ENCODE measurements around the gene BMPR2. TPM values are rescaled to one million over a fixed set of nuclear protein-coding genes. Genes with fewer than 3 reads are reported as not detected.

The BMPR2 gene
- total and polyA plus RNA-seq, 2 donors from 2014 or later, result 12.5 to 66.9 TPM

DNA sequence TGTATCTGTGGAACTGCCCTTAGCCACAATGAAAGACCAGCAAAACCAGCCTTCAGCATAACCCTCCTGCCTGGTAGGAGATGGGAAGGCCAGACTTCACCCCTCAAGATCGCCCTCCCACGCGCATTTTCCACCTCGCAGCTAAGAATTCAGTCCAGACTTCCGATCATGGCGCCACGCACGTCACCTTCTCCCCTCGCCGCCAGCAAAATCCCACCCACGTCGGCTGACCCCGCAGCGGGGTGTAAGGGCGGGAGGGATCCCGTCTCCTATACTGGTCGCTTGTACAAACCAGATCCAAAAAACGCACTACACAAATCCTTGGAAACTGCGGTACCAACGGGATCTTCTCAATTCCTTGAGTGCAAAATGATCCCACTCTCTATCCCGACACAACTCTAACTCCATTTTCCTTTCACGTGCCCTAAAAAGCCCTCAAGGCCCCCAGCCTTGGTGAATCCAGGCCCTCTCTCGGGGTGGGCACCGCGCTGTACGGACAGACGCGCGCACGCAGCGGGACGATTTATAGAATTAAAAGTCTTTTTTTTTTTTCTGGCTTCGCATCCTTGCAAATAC lies 1.0 kb upstream of the BMPR2 start:
- H3K9ac ChIP-seq (ENCODE audit: low read length in 3 of 3), result peak overlapping the region; percentile 85 to 98 (median 89)
- TF ChIP-seq, protein P1, sequence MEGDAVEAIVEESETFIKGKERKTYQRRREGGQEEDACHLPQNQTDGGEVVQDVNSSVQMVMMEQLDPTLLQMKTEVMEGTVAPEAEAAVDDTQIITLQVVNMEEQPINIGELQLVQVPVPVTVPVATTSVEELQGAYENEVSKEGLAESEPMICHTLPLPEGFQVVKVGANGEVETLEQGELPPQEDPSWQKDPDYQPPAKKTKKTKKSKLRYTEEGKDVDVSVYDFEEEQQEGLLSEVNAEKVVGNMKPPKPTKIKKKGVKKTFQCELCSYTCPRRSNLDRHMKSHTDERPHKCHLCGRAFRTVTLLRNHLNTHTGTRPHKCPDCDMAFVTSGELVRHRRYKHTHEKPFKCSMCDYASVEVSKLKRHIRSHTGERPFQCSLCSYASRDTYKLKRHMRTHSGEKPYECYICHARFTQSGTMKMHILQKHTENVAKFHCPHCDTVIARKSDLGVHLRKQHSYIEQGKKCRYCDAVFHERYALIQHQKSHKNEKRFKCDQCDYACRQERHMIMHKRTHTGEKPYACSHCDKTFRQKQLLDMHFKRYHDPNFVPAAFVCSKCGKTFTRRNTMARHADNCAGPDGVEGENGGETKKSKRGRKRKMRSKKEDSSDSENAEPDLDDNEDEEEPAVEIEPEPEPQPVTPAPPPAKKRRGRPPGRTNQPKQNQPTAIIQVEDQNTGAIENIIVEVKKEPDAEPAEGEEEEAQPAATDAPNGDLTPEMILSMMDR (IDR thresholded peaks at IDR 0.05; ENCODE audit: borderline replicate concordance, extremely low read depth, insufficient read depth), result no peak
- H3K4me1 ChIP-seq (ENCODE audit: control insufficient read depth in 2 of 3, insufficient read depth in 2 of 3, low read depth in 1 of 3, low read length in 3 of 3), result peaks cover 0 to 5% (median 0%) of the 10 kb centered on the region in 3 donors
- H3K27ac ChIP-seq (ENCODE audit: low read depth in 2 of 2, low read length in 2 of 2), result peak overlapping the region; percentile 86 to 97
- no peaks in the 10 kb centered on the region for H3K36me3 ChIP-seq (ENCODE audit: control insufficient read depth in 2 of 3, insufficient read depth in 3 of 3, low read length in 3 of 3)
- FAIRE-seq (no peak), DNase-seq (peak; percentile 85 to 94 (median 88))
- peak overlapping the region; percentile 85 to 91 (median 90) for H3K4me3 ChIP-seq (ENCODE audit: low read length in 3 of 3)
- H3K27me3 ChIP-seq (ENCODE audit: control insufficient read depth, insufficient read depth, low read length), result no peaks in the 10 kb centered on the region
- no peaks in the 10 kb centered on the region for H3K9me3 ChIP-seq (ENCODE audit: control insufficient read depth in 2 of 3, insufficient read depth in 1 of 3, low read length in 3 of 3)
- intact Hi-C loops (cut with DNase I), result no loop called here

DNA sequence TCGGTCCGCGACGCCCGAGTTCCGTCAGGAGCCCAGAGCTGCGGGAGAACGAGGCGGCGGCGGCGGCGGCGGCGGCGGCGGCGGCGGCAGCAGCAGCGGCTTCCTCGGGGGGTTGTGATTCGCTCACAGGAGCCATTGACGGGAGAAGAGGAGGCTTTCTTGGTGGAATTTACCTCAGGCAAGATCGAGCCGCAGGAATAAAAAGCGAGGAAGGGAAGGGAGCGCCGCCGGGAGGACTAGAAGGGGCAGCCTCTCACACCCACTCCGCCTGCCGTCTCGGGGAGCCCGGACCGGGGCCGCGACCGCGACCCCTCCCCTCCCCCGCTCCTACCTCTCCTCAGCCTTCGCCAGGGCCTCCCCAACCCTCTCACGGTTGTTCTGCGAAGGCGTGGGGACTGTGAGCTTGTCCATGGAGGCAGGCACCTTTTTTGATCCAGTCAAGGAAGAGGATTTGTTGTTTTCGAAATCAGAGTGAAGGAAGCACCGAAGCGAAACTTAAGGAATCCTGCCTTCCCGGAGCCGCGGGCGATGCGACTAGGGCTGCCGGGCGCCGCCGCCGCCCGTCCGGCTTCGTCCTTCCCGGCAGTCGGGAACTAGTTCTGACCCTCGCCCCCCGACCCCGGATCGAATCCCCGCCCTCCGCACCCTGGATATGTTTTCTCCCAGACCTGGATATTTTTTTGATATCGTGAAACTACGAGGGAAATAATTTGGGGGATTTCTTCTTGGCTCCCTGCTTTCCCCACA lies 506 bp downstream of the BMPR2 start:
- Histone ChIP-seq H3K4me1 (ENCODE audit: control insufficient read depth in 2 of 3, insufficient read depth in 2 of 3, low read depth in 1 of 3, low read length in 3 of 3) (peaks cover 0 to 12% (median 0%) of the 10 kb centered on the region in 3 donors), H3K9me3 (ENCODE audit: control insufficient read depth in 2 of 3, insufficient read depth in 1 of 3, low read length in 3 of 3) (no peaks in the 10 kb centered on the region), H3K27me3 (ENCODE audit: control insufficient read depth, insufficient read depth, low read length) (no peaks in the 10 kb centered on the region), H3K9ac (ENCODE audit: low read length in 3 of 3) (peak overlapping the region; percentile 43 to 81 (median 52)), H3K27ac (ENCODE audit: low read depth in 2 of 2, low read length in 2 of 2) (peak overlapping the region; percentile 93 to 97), H3K36me3 (ENCODE audit: control insufficient read depth in 2 of 3, insufficient read depth in 3 of 3, low read length in 3 of 3) (no peaks in the 10 kb centered on the region), H3K4me3 (ENCODE audit: low read length in 3 of 3) (peak overlapping the region; percentile 81 to 96 (median 91))
- DNase-seq, result peak; percentile 64 to 86 (median 80)
- FAIRE-seq, result no peak
- intact Hi-C loops (cut with DNase I), result no loop called here
- TF ChIP-seq, protein P1 (IDR thresholded peaks at IDR 0.05; ENCODE audit: borderline replicate concordance, extremely low read depth, insufficient read depth), result no peak

DNA sequence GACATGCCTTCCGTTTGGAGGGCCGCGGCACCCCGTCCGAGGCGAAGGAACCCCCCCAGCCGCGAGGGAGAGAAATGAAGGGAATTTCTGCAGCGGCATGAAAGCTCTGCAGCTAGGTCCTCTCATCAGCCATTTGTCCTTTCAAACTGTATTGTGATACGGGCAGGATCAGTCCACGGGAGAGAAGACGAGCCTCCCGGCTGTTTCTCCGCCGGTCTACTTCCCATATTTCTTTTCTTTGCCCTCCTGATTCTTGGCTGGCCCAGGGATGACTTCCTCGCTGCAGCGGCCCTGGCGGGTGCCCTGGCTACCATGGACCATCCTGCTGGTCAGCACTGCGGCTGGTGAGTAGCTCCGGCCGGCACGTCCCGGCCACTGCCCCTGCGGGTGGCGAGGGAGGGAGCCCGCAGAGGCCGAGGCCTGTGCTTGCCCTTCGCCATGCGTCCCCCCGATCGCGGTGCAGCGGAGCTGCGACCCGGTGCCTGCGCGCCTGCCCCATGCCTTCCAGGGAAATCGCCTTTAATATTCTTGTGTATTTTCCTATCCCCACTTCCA lies 1.2 kb downstream of the BMPR2 start:
- TF ChIP-seq, protein P1 (IDR thresholded peaks at IDR 0.05; ENCODE audit: borderline replicate concordance, extremely low read depth, insufficient read depth), result no peak
- no peak for FAIRE-seq
- H3K4me1 ChIP-seq (ENCODE audit: control insufficient read depth in 2 of 3, insufficient read depth in 2 of 3, low read depth in 1 of 3, low read length in 3 of 3), result peaks cover 0 to 12% (median 0%) of the 10 kb centered on the region in 3 donors
- peak; percentile 39 to 85 (median 53) for DNase-seq
- no peaks in the 10 kb centered on the region for H3K36me3 ChIP-seq (ENCODE audit: control insufficient read depth in 2 of 3, insufficient read depth in 3 of 3, low read length in 3 of 3)
- intact Hi-C loops (cut with DNase I), result no loop called here
- H3K9me3 ChIP-seq (ENCODE audit: control insufficient read depth in 2 of 3, insufficient read depth in 1 of 3, low read length in 3 of 3), result no peaks in the 10 kb centered on the region
- H3K9ac ChIP-seq (ENCODE audit: low read length in 3 of 3), result peak overlapping the region; percentile 43 to 81 (median 52)
- H3K27ac ChIP-seq (ENCODE audit: low read depth in 2 of 2, low read length in 2 of 2), result peak overlapping the region; percentile 93 to 97
- peak overlapping the region; percentile 81 to 96 (median 91) for H3K4me3 ChIP-seq (ENCODE audit: low read length in 3 of 3)
- no peaks in the 10 kb centered on the region for H3K27me3 ChIP-seq (ENCODE audit: control insufficient read depth, insufficient read depth, low read length)

All from kidney (tissue), 14 donors.